Stimulated activated CD4-positive, alpha-beta T cell treated with anti-CD3 and anti-CD28 coated beads, Interleukin-15, amount 100 ng/mL, for 1 hour (primary cell): ENCODE data around the gene SEMA4A.
"Not testable (repeated sequence)": the region's sequence is repeated elsewhere in the genome, so short reads cannot be mapped to it uniquely, and the experiment has no call there.

Experiments
- DNase-seq, 2 donors: peaks; one replicate each; pipeline ENCODE4 v3.0.0-alpha.2; 2020; ENCODE audit warnings: low read depth in 1 of 2, low spot score in 1 of 2

SEMA4A gene

DNA sequence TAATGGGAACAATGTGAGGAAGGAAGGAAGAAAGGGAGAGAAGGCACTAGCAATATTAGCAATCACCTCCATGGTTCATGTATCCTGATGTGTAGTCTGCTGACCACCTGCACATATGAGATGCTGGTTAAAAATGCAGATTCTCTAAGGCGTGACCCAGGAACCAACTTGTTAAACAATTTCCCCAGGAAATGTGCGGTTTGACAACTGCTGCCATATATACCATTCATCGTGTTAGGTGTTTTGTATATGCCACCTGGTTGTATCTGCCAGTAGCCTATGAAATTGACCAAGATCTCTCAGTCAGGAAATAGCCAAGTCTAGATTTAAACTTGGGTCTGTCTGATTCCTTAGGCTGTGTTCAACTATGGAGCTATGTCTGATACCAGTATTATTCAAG is 4.1 kb downstream of the SEMA4A start:
- DNase-seq: no peak

GRCh38 chr1:156157966-156158365 is 4.6 kb downstream of the SEMA4A start:
- no peak for DNase-seq

GRCh38 chr1:156160000-156160742 is 6.8 kb downstream of the SEMA4A start:
- no peak for DNase-seq

DNA sequence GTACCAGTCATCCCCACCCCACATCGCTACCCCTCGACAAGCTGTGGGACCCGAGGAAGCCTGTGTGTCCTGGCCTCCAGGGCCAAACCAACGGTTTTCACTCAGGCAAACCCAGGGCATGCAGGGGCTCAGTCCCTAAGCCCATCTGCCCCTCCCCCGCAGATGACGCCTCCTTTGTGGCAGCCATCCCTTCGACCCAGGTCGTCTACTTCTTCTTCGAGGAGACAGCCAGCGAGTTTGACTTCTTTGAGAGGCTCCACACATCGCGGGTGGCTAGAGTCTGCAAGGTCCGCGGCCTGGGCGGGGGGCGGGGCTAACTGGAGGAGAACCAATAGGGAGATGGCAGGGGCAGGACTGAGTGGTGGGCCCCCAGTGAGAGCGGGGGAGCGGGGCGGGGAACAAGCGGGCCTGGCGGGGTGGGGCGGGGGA is 7.4 kb downstream of the SEMA4A start:
- DNase-seq: peak in 1 of 2 donors; percentile 69

DNA sequence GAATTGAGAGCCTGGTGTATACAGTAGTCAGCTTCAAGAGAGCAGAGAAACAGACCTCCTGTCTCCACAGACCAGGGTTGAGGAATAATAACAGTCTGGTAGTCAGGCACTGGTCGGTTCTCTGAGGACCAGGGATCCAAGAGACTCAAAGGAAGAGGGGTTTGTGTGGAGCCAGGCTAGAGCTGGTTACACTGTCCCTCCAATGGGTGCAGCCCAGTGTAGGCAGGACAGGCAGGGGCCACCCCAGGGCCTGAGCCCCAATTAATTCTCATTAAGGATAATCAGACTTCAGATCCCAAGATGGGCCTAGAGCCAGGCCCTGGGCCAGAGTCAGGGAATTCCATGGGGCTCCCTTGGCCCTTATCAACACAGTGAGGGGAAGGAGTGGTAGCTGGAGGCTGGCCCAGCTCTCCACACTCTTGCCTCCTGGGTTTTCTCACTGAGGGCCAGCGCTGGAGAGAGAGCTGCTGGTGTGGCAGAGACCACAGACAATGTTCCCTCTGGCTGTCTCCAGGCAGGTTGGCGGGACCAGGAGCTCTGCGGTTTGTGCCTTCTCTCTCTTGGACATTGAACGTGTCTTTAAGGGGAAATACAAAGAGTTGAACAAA is 9.1 kb downstream of the SEMA4A start:
- no peak for DNase-seq

DNA sequence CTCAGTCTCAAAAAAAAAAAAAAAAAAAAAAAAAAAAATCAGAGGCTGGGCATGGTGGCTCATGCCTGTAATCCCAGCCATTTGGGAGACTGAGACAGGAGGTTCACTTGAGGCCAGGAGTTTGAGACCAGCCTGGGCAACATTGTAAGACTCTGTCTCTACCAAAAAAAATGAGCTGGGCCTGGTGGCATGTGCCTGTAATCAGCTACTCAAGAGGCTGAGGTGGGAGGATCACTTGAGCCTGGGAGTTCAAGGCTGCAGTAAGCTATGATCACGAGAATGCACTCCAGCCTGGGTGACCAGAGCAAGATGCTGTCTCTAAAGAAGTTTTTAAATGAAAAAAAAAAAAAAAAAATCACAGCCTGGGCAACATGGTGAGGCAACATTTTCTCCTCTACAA is 10.3 kb downstream of the SEMA4A start:
- DNase-seq: no peak

- no peak for DNase-seq
These were observed 10.9 kb downstream of the SEMA4A start for GRCh38 chr1:156164125-156164831.

DNA sequence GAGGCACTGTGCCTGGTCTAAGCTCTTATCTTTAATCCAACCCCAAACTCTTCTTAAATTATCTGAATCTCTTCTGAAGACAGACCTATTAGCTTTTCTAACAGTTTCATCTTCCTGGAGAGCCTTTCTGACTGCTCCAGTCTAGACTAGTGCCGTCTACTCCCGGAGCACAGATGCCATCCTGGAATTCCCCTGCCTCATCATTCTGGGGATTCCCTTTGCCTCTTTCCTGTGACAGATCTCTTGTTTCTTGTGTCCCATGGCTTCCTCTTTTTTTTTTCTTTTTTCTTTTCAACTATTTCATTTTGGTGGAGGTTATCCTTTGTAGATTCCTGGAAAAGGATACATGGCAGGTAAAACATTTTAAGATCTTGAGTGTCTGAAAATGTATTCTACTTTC is 11.7 kb downstream of the SEMA4A start:
- no peak for DNase-seq

DNA sequence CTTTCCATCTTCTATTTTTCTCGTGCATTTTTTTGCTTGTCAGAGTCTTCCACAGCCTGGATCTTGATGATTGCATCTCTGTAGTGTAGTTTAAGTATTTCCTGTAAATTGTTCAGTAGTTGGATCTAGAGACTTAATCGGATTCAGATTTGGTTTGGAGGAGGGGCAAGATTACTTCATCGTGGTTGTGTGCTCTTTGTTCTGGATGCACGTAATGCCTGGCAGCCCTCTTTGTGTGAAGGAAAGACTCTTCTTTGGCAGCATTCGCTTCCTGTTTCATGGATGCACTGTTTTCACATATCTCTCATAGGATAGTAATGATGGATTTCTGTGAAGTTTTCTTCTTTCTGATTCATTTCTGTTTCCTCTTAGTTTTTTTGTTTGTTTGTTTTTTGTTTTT is 14.2 kb downstream of the SEMA4A start:
- DNase-seq: no peak

- no peak for DNase-seq
These were observed 19.5 kb downstream of the SEMA4A start for GRCh38 chr1:156172696-156173470.

- no peak for DNase-seq
These were observed 23.3 kb downstream of the SEMA4A start for GRCh38 chr1:156176610-156177210.

- DNase-seq: no peak
These were observed 24.7 kb downstream of the SEMA4A start for GRCh38 chr1:156177919-156178654.

DNA sequence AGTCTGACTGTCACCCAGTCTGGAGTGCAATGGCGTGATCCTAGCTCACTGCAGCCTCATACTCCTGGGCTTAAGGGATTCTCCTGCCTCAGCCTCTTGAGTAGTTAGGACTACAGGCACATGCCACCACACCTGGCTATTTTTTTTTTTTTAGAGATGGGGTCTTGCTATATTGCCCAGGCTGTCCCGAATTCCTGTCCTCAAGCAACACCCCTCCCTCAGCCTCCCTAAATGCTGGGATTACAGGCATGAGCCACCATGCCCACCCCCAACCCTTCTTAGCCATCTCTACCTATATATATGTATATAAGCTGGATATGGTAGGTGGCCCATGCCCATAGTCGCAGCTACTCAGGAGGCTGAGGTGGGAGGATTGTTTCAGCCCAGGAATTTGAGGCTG is 27.1 kb downstream of the SEMA4A start:
- no peak for DNase-seq

DNA sequence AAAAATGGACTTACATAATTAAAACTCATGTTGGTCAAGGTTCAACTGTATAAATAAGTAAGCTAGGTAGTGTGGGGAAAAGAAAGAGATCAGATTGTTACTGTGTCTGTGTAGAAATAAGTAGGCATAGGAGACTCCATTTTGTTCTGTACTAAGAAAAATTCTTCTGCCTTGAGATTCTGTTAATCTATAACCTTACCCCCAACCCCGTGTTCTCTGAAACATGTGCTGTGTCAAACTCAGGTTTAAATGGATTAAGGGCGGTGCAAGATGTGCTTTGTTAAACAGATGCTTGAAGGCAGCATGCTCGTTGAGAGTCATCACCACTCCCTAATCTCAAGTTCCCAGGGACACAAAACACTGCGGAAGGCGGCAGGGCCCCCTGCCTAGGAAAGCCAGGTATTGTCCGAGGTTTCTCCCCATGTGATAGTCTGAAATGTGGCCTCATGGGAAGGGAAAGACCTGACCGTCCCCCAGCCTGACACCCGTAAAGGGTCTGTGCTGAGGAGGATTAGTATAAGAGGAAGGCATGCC is 28.1 kb downstream of the SEMA4A start:
- DNase-seq: not testable (repeated sequence)

- DNase-seq: not testable (repeated sequence)
These were observed 28.8 kb downstream of the SEMA4A start for GRCh38 chr1:156182010-156182779.

GRCh38 chr1:156186347-156187177 is 33.2 kb downstream of the SEMA4A start:
- DNase-seq: not testable (repeated sequence)

DNA sequence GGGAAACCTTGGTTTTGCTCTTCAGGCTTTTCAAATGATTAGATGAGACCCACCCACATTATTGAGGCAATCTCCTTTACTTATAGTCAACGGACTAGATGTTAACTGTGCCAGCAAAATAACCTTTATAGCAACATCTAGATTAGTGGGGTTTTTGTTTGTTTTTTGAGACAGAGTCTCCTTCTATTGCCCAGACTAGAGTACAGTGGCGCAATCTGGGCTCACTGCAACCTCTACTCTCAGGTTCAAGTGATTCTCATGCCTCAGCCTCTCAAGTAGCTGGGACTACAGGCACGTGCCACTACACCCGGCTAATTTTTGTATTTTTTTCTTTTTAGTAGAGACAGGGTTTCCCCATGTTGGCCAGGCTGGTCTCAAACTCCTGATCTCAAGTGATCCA is 36.9 kb downstream of the SEMA4A start:
- not testable (repeated sequence) for DNase-seq

- no peak for DNase-seq
These were observed 38.0 kb downstream of the SEMA4A start for GRCh38 chr1:156191292-156191964.
